Measurements from ENCODE around the gene GPR68. TPM values are rescaled to one million over a fixed set of nuclear protein-coding genes. Genes with fewer than 3 reads are reported as not detected.

The GPR68 gene
- total RNA-seq, 2 donors from 2014 or later: 0.55 to 1.4 TPM

DNA sequence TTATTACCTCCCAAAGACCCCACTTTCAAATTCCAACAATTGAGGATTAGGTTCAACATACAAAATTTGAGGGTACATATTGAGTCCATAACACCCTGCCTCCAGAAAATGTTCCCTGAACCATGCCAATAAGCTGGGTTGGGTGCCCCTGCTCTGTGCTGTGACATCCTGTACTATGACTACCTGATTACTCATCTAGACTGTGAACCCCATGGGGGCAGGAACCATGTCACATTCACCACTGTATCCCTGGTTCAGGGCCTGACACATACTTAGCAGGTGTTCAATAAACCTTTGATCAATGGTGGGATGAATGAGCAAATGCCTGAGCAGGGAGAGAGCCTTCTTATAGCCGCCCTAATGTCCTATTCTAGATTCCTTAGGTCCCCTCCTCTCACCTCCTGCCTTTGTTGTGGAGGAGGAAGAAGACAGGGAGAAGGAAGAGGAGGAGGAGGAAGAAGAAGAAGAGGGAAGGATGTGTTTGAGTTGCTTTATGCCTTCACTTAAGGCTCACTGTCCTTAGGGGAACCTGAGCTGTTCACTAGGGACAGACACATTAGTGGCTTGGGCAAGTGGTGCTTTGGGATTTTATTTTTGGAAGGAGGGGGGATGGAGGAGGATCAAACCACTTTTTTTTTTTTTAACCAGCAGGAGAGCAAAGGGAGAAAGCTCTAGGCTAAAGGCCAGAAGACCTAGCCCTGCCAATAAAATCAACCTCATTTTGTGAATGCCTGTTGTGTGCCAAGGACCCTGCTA is 21.3 kb downstream of the GPR68 start:
- TF ChIP-seq, protein P1, sequence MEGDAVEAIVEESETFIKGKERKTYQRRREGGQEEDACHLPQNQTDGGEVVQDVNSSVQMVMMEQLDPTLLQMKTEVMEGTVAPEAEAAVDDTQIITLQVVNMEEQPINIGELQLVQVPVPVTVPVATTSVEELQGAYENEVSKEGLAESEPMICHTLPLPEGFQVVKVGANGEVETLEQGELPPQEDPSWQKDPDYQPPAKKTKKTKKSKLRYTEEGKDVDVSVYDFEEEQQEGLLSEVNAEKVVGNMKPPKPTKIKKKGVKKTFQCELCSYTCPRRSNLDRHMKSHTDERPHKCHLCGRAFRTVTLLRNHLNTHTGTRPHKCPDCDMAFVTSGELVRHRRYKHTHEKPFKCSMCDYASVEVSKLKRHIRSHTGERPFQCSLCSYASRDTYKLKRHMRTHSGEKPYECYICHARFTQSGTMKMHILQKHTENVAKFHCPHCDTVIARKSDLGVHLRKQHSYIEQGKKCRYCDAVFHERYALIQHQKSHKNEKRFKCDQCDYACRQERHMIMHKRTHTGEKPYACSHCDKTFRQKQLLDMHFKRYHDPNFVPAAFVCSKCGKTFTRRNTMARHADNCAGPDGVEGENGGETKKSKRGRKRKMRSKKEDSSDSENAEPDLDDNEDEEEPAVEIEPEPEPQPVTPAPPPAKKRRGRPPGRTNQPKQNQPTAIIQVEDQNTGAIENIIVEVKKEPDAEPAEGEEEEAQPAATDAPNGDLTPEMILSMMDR (IDR thresholded peaks at IDR 0.05): no peak
- Histone ChIP-seq H3K27me3 (no peaks in the 10 kb centered on the region), H3K27ac (no peak overlapping the region), H3K36me3 (peaks cover 28% of the 10 kb centered on the region), H3K4me3 (no peak overlapping the region), H3K4me1 (peaks cover 0 to 36% of the 10 kb centered on the region in 2 donors), H3K9me3 (no peaks in the 10 kb centered on the region)
- no peak for DNase-seq (ENCODE audit: low spot score)

DNA sequence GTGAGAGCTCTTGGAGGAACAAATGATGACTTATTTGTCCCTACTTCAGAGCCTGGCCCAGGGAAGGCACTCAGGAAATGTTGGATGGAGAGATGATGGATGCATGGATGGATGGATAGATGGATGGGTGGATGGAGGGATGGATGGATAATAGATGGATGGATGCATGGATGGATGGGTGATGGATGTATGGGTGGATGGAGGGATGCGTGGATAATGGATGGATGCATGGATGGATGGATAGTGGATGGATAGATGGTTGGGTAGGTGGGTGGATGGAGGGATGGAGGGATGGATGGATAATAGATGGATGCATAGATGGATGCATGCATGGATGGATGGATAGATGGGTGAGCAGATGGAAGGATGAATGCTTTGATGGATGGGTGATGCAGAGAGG is 23.2 kb downstream of the GPR68 start:
- DNase-seq (ENCODE audit: low spot score): no peak
- no peak overlapping the region for H3K27ac ChIP-seq

GRCh38 chr14:91220581-91221000 is 23.9 kb downstream of the GPR68 start:
- Histone ChIP-seq H3K4me1 (peaks cover 0 to 36% of the 10 kb centered on the region in 2 donors), H3K27me3 (no peaks in the 10 kb centered on the region), H3K27ac (no peak overlapping the region), H3K9me3 (no peaks in the 10 kb centered on the region), H3K36me3 (peaks cover 34% of the 10 kb centered on the region), H3K4me3 (no peak overlapping the region)
- DNase-seq (ENCODE audit: low spot score): no peak
- TF ChIP-seq, protein P1 (IDR thresholded peaks at IDR 0.05): no peak

More for the DNA sequence above, 23.2 kb downstream of the GPR68 start:
- no peaks in the 10 kb centered on the region for H3K27me3 ChIP-seq
- no peak overlapping the region for H3K4me3 ChIP-seq
- peaks cover 0 to 36% of the 10 kb centered on the region in 2 donors for H3K4me1 ChIP-seq
- H3K36me3 ChIP-seq: peaks cover 27% of the 10 kb centered on the region
- TF ChIP-seq, protein P1 (IDR thresholded peaks at IDR 0.05): no peak
- H3K9me3 ChIP-seq: no peaks in the 10 kb centered on the region

DNA sequence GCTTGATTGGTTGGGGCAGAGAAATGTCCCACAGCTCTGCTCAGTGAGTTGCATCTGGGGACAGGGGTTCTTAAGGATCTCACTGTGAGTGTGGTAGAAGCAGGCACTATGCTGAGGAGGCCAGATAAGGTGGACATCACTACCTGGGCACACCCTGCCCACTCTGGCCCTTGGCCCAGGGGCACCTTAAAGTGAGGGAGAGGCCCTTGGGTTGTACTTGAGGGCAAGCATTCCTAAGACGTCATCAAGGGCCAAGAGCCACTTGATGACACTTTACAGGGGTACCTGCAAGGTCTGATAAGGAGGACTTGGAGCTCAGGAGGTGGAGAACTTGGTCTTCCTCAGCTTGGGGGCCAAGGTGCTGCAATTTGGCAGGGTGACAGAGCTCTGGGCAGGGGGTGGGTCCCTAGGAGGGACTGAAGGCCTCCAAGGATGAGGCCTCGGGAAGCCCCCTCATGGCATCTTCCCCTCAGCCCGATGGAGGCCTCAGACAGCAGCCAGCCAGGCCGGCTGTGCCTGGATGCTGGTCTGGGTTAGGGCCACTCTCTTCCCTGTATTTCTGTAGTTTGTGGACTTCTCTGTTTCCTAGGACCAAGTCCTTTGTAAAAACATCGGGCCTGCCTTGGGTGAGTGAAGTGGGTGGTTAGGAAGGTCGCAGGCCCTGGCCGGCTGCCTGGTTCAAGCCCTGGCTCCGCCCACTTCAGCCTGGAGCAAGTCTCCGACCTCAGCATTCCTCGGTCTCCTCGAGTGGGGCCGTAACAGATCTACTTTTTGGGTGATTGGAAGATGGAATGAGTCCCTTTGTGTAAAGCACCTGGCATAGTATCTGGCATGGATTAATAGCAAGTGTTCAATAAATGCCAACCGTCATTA is 24.8 kb downstream of the GPR68 start:
- no peak for DNase-seq (ENCODE audit: low spot score)
- H3K9me3 ChIP-seq: no peaks in the 10 kb centered on the region
- no peaks in the 10 kb centered on the region for H3K27me3 ChIP-seq
- H3K27ac ChIP-seq: peak overlapping the region in 1 of 2 donors; percentile 22
- H3K36me3 ChIP-seq: peaks cover 35% of the 10 kb centered on the region
- TF ChIP-seq, protein P1 (IDR thresholded peaks at IDR 0.05): no peak
- no peak overlapping the region for H3K4me3 ChIP-seq
- H3K4me1 ChIP-seq: peaks cover 0 to 36% of the 10 kb centered on the region in 2 donors

DNA sequence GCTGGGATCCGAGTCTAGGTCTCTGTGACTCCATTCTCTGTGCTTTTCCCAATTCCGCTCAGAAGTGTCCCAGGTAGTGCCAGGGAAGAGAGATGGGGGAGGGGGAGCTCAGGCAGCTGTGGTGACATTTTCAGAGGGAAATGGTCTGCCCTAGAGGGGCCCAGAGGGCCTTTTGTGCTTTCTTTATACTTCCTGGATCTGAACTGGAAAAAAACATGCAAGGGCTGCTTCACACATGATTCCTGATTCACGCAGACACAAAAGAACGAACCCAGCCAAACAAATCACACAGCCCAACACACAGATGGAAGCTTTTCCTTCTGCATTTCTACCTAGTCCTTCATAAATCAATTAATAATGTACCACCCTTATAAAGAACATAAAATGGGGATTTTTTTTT is 26.5 kb downstream of the GPR68 start:
- Histone ChIP-seq H3K9me3 (no peaks in the 10 kb centered on the region), H3K4me3 (no peak overlapping the region), H3K36me3 (peaks cover 35% of the 10 kb centered on the region), H3K27ac (no peak overlapping the region), H3K4me1 (peaks cover 0 to 26% of the 10 kb centered on the region in 2 donors), H3K27me3 (no peaks in the 10 kb centered on the region)
- no peak for DNase-seq (ENCODE audit: low spot score)
- TF ChIP-seq, protein P1 (IDR thresholded peaks at IDR 0.05): no peak
